ENCODE results near the gene ARSH.
"Not testable (repeated sequence)": the region's sequence is repeated elsewhere in the genome, so short reads cannot be mapped to it uniquely, and the experiment has no call there.

The ARSH gene

DNA sequence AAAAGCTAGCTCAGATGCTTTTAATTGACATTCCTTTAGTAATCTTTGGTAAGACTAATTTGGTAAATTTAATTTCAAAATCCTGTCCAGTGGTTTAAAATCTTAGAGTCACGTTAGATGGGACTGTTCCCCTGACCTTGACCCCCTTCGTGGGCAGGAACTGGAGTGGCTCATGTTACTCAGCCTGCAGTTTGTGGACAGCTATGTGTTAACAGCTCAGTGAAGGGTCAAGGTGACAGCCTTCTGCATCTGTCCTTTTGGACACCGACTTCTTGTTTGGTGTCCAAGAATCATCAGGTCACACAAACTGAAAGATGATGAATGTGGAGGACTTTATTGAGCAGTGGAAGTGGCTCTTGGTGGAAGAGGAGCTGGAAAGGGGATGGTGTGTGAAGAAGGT, 37.9 kb downstream of the ARSH start:
- no peak for DNase-seq

DNA sequence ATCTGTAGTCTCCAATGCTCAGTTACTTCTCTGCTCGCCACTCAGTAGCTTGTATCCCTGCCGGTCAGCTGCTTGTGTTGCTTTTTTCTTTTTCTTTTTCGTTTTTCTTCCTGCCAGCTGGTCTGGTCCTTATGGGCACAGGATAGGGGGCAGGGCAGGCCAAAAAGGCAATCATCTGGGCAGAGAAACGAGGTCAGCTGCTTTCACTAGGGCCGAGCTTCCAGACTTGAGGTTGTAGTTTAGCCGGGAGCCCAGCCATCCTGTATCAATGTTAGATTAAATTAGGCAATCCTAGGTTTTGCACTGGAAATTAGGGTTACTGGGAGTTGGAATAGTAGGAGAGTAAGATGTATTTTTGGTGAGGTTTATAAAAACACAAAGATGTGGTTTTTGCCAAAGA, 38.3 kb downstream of the ARSH start:
- no peak for DNase-seq

DNA sequence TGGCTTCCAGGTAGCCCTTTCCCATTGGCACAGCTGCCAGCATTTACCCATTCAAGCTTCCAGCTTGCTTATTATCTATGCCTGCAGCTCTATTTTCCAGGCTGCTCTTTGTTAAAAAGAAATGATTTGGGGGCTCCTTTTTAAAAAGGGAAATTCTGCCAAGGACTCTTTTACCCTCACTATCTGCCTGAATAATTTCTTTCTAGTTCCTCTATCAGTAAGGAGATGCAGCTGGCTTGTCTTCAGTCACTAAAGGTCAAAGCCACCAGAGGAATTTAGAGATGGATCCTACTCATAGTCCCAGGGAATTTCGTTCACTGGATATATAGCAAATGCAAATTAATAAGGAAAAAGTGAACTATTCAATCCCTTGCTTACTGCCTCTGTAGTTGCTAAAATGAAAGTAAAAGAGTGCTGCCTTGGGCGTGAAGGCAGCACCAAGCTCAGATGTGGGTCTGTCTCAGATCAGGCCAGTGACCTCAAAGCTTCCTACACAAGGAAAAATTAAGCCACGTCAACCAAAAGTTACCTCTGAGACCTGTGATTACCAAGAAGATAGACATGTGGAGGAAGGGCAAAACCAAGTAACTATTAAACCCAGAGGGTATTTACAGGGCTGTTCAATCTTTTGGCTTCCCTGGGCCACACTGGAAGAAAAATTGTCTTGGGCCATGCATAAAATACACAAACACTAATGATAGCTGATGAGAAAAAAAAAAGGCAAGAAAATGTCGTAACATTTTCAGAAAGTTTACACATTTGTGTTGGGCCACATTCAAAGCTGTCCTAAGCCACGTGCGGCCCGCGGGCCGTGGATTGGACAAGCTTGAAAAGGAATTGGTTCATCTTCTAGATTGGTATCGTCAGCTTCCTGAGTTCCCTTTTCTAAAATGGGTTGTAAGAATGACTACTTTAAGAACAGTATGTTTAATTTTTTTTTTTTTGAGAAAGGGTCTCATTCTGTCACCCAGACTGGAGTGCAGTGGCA, 40.2 kb downstream of the ARSH start:
- DNase-seq, result no peak

DNA sequence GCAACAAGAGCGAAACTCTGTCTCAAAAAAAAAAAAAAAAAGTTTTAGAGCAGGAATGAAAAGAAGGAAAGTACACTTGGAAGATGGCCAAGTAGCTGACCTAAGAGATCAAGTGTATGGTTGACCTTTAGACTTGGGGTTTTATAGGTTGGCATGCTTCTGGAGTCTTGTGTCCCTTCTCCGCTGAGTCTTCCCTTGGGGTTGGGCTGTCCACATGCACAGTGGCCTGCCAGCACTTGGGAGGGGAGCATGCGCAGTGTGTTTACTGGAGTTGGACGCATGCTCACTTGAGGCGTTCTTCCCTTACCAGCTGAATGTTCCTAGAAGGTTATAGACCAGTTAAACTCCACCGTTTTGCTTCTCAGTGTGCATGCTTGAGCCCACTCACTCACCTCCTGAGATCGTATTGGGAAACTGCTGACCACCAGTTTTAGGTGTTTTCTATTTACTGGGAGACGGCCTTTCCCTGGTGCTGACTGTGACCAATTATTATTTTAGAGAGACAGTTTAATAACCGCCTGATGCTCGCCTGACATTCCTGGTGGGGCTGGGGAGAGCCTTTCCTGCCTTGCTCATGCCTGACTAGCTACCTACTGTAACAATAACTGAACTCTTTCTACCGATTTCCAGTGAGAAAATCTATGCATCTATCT, 44.3 kb downstream of the ARSH start:
- DNase-seq, result not testable (repeated sequence)

DNA sequence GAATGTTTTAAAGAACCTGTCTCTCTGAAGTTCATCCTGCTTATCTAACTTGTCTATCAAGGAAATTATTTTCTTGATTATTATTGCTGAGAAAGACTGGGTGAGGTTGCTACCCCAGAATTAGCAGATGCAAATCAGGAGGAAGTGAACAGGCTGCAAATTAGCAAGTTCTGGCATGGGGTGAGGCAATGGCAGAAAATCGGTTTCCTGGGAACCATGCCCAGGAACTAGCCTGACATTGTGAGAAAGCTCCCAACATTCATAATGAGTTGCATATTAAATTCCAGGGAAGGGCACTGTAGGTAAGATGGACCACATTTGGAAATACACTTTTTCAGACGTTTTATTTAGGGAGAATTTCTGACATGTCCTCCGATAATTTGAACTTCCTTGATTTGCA, 46.5 kb downstream of the ARSH start:
- no peak for DNase-seq

DNA sequence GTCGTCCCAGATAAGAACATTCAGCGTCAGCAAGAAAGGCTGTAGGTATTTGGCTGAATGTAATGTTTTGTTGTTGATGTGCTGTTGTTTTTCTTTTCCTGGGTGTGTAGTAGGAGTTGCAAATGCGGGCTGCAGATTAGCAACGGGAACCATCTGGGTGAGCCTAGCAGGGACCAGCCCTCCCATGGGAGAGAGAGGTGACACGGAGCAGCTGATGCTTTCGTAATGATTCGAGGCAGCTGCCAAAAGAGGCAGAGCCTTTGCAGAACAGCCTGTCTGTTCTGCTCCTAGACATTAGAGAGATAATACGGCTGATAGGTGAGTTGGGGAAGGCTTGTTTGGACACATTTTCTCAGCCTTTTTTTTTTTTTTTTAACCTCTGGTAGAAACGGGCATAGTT, 60.2 kb downstream of the ARSH start:
- DNase-seq, result no peak

DNA sequence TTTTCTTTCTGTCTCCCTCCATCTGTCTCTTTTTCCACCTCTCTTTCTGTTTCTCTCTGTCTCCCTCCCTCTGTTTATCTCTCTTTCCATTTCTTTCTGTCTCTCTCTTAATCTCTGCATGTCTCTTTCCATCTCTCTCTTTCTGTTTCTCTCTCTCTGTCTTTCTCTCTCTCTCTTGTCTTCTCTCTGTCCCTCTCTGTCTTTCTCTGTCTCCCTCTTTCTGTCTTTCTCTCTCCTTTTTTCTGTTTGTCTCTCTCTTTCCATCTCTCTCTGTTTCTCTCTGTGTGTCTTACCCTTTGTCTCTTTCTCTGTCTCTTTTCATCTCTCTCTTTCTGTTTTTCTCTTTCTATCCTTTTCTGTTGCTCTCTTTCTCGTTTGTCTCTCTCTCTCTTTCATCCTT, 69.6 kb downstream of the ARSH start:
- DNase-seq, result no peak

DNA sequence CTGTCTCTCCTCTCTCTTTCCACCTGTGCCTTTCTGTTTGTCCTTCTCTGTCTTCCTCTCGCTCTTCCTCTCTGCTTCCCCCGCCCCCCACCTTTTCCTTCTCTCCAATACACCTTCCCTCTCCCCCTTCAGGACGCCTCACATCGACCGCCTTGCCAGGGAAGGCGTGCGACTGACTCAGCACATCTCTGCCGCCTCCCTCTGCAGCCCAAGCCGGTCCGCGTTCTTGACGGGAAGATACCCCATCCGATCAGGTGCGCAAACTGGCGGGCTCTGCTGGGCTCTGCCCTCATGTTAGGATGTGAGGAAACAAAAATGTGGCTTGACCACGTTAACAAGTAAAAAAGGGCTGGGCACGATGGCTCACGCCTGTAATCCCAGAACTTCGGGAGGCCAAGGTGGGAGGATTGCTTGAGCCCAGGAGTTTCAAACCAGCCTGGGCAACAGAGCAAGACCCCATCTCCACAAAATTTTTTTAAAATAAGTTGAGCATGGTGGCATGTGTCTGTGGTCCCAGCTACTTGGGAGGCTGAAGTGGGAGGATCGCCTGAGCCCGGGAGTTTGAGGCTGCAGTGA, 70.2 kb downstream of the ARSH start:
- no peak for DNase-seq

Data from stimulated activated CD8-positive, alpha-beta memory T cell treated with anti-CD3 and anti-CD28 coated beads, Interleukin-4, amount 100 ng/mL, for 48 hours (primary cell).